HG02588 (cell line): Measurements from ENCODE around the gene DPYD.
"Not testable (repeated sequence)": the region's sequence is repeated elsewhere in the genome, so short reads cannot be mapped to it uniquely, and the experiment has no call there.

Experiments
- ATAC-seq: cut with Tn5 transposase; IDR thresholded peaks from one replicate; pipeline ENCODE4 v1.9.1; 2021; ENCODE audit warnings: mild to moderate bottlenecking, moderate library complexity; ENCODE audit not compliant: unreplicated experiment

DPYD gene

DNA sequence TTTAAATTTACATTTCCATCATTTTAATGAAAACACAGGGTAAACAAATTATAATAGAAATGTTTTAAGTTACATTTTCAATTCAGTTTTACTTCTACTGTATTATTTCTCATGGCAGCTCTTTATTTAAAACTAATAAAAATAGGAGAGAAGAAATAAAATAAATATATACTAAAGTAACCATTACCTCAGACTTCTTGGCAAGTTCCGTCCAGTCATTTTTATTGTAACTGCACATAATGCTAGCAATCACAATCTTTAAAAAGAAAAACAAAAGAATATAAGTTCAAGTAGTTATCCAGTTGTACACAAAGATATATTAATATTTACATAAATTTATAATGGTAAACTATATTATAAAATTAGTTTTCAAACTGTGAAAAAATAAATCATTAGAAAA is 538.6 kb downstream of the DPYD start:
- ATAC-seq = no peak

DNA sequence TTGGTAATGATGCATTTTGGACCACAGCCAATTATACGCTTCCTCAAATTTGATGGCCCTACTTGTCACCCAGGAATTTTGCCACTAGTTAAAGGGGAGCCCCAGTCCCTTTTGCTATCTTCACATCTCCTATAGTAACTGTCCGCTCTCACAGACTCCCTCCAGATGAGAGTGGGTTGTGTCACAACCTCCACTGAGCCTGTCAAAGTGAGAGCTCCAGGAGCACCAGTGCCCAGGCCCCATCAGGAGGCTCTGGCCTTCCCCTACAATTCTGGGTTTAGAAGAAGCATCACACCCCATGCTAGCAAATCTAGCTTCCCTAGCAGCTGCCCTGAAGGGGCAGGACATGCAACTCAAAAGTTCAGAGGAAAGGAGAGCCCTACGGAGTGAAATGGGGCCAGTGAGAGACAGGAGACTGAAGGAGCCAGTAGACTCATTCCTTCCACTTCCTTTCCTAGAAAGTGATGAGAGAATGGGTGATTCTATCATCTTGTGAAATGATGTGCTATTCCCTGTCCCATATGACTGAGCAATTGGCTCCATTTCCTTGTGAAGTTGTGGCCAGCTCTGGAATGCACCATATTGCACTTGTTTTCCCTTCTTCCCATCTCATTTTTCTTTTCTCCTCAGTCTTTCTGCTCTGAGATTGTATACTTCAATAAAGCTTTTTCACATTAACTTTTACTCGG is 541.3 kb downstream of the DPYD start:
- no peak for ATAC-seq

DNA sequence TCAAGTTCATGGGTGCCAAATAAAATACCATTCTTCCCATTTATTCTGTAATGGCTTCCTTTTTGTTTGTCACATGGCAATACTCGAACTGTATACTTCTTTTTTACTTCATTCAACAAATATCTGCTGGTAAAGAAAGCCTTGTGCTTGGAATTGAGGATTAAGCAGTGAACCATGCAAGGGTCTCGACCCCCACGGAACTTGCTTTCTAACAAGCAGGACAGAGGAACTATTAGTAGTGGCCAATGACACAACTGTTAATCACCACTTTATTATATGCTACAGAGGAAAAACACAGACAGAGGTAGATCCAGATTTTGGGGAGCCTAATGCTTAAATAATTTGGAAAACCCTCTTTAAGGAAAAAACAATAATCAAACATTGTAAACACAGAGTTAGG is 542.2 kb downstream of the DPYD start:
- ATAC-seq = no peak

DNA sequence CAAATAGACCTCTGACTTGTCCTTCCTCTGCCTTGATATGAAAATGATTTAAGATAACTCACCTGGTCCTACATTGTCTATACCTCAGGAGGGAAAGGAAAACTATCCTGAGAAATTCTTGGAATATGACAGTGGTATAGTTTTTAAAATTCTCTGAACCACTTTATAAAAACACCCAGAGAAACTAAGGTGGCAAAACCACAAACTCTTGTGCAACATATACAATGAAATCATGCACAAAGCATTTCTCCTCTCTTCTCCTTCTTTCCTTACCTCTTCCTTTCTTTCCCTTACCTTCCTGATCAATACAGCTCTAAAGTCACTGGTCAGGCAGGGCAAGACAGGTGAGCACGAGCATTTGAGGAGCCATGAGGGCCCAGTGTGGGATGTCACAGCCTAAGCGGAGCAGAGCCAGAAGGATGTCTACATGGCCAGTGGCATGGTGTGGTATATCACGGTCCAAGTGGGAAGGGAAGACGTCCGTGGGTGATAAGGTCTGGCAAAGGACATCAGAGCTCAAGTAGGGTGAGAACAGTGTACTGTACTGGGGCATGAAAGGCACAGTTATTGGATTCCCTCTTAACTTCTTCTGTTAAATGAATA is 543.3 kb downstream of the DPYD start:
- no peak for ATAC-seq

GRCh38 chr1:97373000-97373399 is 547.8 kb downstream of the DPYD start:
- ATAC-seq = no peak

DNA sequence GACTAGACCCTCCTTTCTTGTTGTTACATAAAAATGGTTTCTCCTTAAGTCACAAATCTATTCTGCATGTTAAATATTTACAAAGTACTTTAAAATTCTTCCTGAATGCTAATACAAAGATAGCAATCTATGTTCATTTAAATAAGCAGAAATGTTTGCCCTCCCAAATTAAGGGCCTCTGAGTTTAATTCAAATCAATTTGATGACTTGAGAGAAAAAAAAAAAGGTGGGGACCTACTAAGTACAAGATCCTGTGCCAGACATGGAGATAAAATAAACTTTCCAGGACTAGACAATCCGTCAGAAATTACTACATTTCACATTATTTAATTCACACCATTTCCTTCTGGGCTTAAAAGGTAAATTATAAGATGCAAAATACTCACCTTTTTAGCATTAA is 548.3 kb downstream of the DPYD start:
- no peak for ATAC-seq

GRCh38 chr1:97368296-97368695 is 552.5 kb downstream of the DPYD start:
- no peak for ATAC-seq

DNA sequence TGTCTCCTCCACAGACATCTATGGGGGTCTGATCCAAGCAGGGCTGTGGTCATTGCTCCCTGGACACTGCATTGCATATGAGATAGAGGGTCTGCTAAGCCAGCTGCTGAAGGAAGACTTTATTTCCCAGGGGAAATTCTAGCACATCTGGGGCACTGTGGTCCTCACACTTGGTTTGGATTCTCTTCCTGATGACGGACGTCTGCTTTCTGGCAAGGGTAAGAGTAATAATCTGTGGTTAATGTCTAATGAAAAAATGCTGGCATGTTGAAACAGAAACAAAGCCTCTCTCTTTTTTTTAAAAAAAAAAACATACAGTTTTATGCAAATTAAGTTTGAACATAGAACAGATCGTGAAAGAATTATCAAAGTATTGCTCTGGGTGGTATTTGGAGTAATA is 553.9 kb downstream of the DPYD start:
- ATAC-seq = no peak

DNA sequence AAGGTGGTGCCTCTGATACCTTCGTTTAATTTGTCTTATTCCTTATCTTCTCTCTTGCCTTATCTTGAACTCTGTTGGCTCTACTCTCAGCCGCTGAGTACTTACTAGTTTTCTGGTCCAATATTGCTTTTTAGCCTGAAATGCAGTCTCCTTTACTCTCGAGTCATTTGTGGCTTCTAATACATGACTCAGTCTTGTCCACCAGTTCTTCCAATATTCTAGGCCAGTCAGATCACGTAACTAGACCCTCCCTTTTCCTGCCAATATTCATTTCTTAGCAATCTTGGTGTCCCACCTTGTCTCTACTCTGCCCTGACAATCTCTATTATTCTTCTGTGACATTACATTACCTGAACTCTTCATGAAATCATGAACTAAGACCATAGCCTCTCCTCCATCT is 555.8 kb downstream of the DPYD start:
- no peak for ATAC-seq

DNA sequence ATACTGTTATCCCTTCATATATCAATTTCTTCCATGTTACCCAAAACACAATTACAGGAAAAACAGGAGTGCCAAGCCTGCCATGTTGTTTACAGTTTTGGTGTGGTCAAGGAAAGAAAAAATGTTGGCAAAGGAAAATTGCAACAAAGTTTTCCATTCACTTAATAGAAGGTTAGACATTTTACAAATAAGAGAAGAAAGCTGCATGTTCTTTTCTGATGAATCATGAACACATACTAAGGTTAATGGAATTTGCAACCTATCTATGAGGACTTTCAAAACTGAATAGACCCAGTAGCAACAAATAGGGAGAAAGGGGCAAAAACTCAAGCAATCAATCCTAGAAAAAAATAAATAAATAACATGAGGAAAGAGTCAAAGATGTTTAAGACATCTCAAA is 556.7 kb downstream of the DPYD start:
- no peak for ATAC-seq

GRCh38 chr1:97356309-97356708 is 564.5 kb downstream of the DPYD start:
- ATAC-seq = no peak

- no peak for ATAC-seq
These were observed 567.9 kb downstream of the DPYD start for GRCh38 chr1:97352936-97353382.

- no peak for ATAC-seq
These were observed 569.0 kb downstream of the DPYD start for GRCh38 chr1:97351846-97352245.

GRCh38 chr1:97350662-97351061 is 570.2 kb downstream of the DPYD start:
- ATAC-seq = no peak

DNA sequence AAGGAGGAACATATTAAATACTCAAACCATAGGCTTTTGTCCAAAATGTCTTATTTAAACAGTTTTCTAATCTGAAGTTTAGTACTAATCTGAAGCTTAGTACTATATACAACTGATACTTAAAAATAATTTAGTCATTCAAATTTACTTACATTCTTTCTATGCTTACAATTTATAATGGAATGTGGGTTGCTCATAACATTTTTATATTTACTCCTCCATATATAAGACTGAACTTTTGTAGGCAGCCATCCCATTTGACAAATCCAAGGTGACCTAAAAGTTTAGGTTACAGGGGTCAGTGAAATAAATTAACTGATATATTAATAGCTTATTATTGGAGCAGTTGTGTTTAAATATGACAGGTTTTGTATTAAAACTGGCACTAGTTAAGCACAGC is 570.6 kb downstream of the DPYD start:
- no peak for ATAC-seq

- ATAC-seq = not testable (repeated sequence)
These were observed 571.0 kb downstream of the DPYD start for GRCh38 chr1:97349794-97350193.

- no peak for ATAC-seq
These were observed 572.1 kb downstream of the DPYD start for GRCh38 chr1:97348599-97349265.

- no peak for ATAC-seq
These were observed 579.9 kb downstream of the DPYD start for GRCh38 chr1:97340951-97341350.

GRCh38 chr1:97338347-97338746 is 582.5 kb downstream of the DPYD start:
- no peak for ATAC-seq

DNA sequence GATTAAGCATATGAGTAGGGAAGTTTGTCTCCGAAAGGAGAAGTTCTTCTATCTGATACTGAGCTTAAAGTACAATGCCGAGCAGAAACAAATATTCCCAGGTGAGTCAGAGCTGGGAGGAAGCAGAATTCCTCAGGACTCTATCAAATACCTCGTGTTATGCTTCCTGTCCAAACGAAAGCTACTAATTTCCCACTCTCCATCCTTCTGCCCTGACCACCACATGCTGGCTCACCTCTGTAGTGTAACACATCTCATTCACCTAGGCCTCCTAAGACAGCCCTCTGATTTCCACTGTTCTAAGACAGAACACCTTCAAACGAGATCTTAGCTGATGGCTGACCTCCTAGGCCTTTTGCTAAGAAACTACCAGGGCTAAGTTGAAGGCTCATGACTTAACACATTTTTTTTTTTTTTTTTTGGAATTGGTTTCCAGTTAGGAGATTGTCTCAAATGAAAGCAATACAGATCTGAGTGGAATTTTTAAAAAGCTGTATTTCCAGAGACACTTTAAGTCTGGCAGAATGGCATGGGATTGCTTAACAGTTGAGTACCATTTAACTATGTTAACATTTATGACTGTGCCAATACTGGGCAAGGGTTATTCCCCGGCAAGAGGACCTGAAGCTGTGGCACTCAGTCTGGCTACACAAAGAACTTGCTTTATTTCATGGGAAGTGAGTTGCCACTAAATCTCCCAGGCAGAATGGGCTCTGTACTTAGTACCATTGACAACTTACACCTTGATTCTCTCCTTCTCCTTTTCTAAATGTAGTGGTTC is 583.4 kb downstream of the DPYD start:
- ATAC-seq = no peak

- ATAC-seq = no peak
These were observed 586.4 kb downstream of the DPYD start for GRCh38 chr1:97334454-97334853.

GRCh38 chr1:97332716-97333115 is 588.1 kb downstream of the DPYD start:
- ATAC-seq = no peak
